Liver (tissue), 9 donors: ENCODE data around the gene UBE2L3. TPM values are rescaled to one million over a fixed set of nuclear protein-coding genes. Genes with fewer than 3 reads are reported as not detected.

Source experiments
- DNase-seq: peaks from one replicate; pipeline ENCODE4 v3.0.0-alpha.2; 2017; ENCODE audit warnings: low spot score
- H3K27ac ChIP-seq, 2 donors: one replicate each; pipeline ENCODE4 v1.7.0; 2013; ENCODE audit warnings: inconsistent platforms in 2 of 2, low read length in 2 of 2, control low read depth in 1 of 2, low read depth in 1 of 2, mild to moderate bottlenecking in 1 of 2
- H3K27me3 ChIP-seq, 4 donors: one replicate each; pipeline versions ENCODE4 v1.6.1 to v1.7.0; 2013; ENCODE audit warnings: low read length in 3 of 4, inconsistent platforms in 1 of 4, mild to moderate bottlenecking in 1 of 4, moderate library complexity in 1 of 4; ENCODE audit not compliant: control insufficient read depth in 4 of 4, insufficient read depth in 4 of 4
- H3K36me3 ChIP-seq, 4 donors: one replicate each; pipeline versions ENCODE4 v1.6.1 to v1.7.0; 2013; ENCODE audit warnings: low read length in 3 of 4, mild to moderate bottlenecking in 3 of 4, low read depth in 1 of 4, moderate library complexity in 1 of 4; ENCODE audit not compliant: control insufficient read depth in 4 of 4, insufficient read depth in 3 of 4
- H3K4me1 ChIP-seq, 4 donors: one replicate each; pipeline versions ENCODE4 v1.6.1 to v1.7.0; 2013; ENCODE audit warnings: low read length in 3 of 4, mild to moderate bottlenecking in 3 of 4, moderate library complexity in 1 of 4; ENCODE audit not compliant: control insufficient read depth in 4 of 4, insufficient read depth in 4 of 4
- H3K4me3 ChIP-seq, 3 donors: one replicate each; pipeline versions ENCODE4 v1.6.1 to v1.7.0; 2013; ENCODE audit warnings: low read length in 3 of 3, control low read depth in 1 of 3, low read depth in 1 of 3, mild to moderate bottlenecking in 1 of 3
- H3K9ac ChIP-seq, 2 donors: one replicate each; pipeline ENCODE4 v1.7.0; 2013; ENCODE audit warnings: low read length in 2 of 2, mild to moderate bottlenecking in 2 of 2, moderate library complexity in 2 of 2, control low read depth in 1 of 2, low read depth in 1 of 2
- H3K9me3 ChIP-seq, 4 donors: one replicate each; pipeline versions ENCODE4 v1.6.1 to v1.7.0; 2013; ENCODE audit warnings: low read length in 3 of 4; ENCODE audit not compliant: control insufficient read depth in 4 of 4
- EGR1 ChIP-seq, 2 donors: IDR thresholded peaks; 2 replicates each; pipeline ENCODE4 v1.6.1; 2016 to 2018; ENCODE audit warnings: antibody characterized with exemption in 2 of 2, low read depth in 2 of 2
- FOXA1 ChIP-seq: IDR thresholded peaks from 2 replicates; pipeline ENCODE4 v1.6.1; 2016; ENCODE audit warnings: antibody characterized with exemption
- GABPA ChIP-seq, 2 donors: IDR thresholded peaks in 1 of 2; conservative IDR thresholded peaks in 1 of 2; 2 replicates each; pipeline ENCODE4 v1.6.1; 2016; ENCODE audit warnings: antibody characterized with exemption in 2 of 2, mild to moderate bottlenecking in 1 of 2, moderate library complexity in 1 of 2
- HNF4A ChIP-seq, 2 donors: conservative IDR thresholded peaks; 2 replicates each; pipeline ENCODE4 v1.6.1; 2016; ENCODE audit warnings: antibody characterized with exemption in 2 of 2, mild to moderate bottlenecking in 2 of 2
- JUND ChIP-seq, 2 donors: IDR thresholded peaks; 2 replicates each; pipeline ENCODE4 v1.6.1; 2016; ENCODE audit warnings: antibody characterized with exemption in 2 of 2
- NR2F2 ChIP-seq: IDR thresholded peaks from 2 replicates; pipeline ENCODE4 v1.6.1; 2016; ENCODE audit warnings: antibody characterized with exemption
- RAD21 ChIP-seq, 2 donors: IDR thresholded peaks; 2 replicates each; pipeline ENCODE4 v1.6.1; 2016; ENCODE audit warnings: antibody characterized with exemption in 2 of 2, mild to moderate bottlenecking in 2 of 2
- RXRA ChIP-seq, 2 donors: IDR thresholded peaks; 2 replicates each; pipeline ENCODE4 v1.6.1; 2017 to 2018; ENCODE audit warnings: antibody characterized with exemption in 2 of 2, mild to moderate bottlenecking in 1 of 2
- SP1 ChIP-seq: IDR thresholded peaks from 2 replicates; pipeline ENCODE4 v1.6.1; 2018; ENCODE audit warnings: antibody characterized with exemption, mild to moderate bottlenecking
- TAF1 ChIP-seq: conservative IDR thresholded peaks from 2 replicates; pipeline ENCODE4 v1.6.1; 2016; ENCODE audit warnings: antibody characterized with exemption, mild to moderate bottlenecking
- YY1 ChIP-seq: IDR thresholded peaks from 2 replicates; pipeline ENCODE4 v1.6.1; 2016; ENCODE audit warnings: antibody characterized with exemption, mild to moderate bottlenecking
- WGBS: extraction: QIAGEN DNeasy Blood & Tissue Kit; methylation state at CpG from one replicate; pipeline ENCODE4 v1.1.7; 2013; 5-methylcytosine and 5-hydroxymethylcytosine counted together
- polyA plus RNA-seq, 2 donors: library from polyadenylated mRNA; stranded (reverse) in 1 of 2; unstranded in 1 of 2; fragments of 200-250 nt in 1 of 2; fragments of >200 nt in 1 of 2; fragmentation: Nextera tagmentation in 1 of 2; extraction: Ambion mirVana in 1 of 2; gene quantifications; one replicate each; pipeline versions ENCODE4 v1.2.1 to v1.2.3, GENCODE V29; 2013 to 2015
- total RNA-seq, 2 donors: library from RNA; depleted of rRNA; stranded (reverse); fragments of >200 nt; gene quantifications; one replicate each; pipeline ENCODE4 v1.2.3, GENCODE V29; 2014
- TF ChIP-seq, protein P1 (sequence below): IDR thresholded peaks from 2 replicates; pipeline ENCODE4 v1.6.1; 2016; ENCODE audit warnings: antibody characterized with exemption
- TF ChIP-seq, protein P2 (sequence below): IDR thresholded peaks from 2 replicates; pipeline ENCODE4 v1.6.1; 2016; ENCODE audit warnings: antibody characterized with exemption
- TF ChIP-seq, protein P3 (sequence below): IDR thresholded peaks from 2 replicates; pipeline ENCODE4 v1.6.1; 2016; ENCODE audit warnings: antibody characterized with exemption, mild to moderate bottlenecking
- donor health status: healthy.
- donor health status: healthy.
- donor health status: healthy.
- donor health status: healthy.
- donor health status: healthy.

UBE2L3 gene
- total and polyA plus RNA-seq, 4 donors: 14.3 to 33.4 (median 19.8) TPM

DNA sequence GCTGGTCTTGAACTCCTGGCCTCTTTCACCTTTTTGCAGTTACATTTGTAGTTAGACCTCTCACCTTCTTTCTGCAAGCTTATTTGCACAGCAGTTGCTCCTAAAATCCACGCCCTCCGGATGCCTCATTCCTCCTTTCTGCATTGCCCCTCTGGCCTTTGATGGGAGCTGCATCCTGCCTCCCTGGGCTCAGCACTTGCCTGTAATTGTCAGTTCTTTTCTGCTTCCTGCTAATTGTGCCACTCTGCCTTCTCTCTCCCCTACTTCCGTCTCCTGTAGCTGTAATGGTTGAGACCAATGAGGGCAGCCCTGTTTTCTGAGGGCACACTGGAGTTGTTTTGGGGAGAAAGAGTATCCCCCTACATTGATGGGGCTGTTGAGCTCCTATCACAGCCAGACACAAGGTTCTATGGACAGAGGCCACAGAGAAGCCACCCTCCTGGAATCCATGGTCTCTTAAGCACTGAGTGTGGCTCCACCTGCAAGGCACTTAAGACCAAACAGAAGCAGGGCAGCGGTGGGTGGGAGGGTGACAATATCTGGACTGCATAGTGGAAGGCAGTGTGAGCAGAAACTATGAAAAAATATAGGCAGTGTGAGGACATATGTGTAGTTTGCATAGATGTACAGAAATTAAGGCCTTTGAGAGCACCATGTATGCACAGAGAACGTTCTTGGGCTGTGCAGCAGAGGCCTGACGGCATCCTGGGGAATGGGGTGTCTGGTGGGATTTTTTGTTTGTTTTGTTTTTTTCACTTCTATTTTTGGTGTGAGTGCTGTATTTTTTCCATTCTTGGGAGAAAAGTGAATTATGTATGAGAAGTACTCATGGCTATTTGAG is 31.8 kb downstream of the UBE2L3 start (continued):
- TF ChIP-seq YY1 (no peak), EGR1 (IDR thresholded peaks at IDR 0.05; ENCODE audit: low read depth in 2 of 2) (no peak), NR2F2 (no peak), TAF1 (no peak), RAD21 (IDR thresholded peaks at IDR 0.05) (no peak), HNF4A (conservative IDR thresholded peaks at IDR 0.05) (no peak), RXRA (IDR thresholded peaks at IDR 0.05) (no peak), SP1 (no peak), FOXA1 (no peak)
- TF ChIP-seq, protein P1, sequence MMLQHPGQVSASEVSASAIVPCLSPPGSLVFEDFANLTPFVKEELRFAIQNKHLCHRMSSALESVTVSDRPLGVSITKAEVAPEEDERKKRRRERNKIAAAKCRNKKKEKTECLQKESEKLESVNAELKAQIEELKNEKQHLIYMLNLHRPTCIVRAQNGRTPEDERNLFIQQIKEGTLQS: no peak

DNA sequence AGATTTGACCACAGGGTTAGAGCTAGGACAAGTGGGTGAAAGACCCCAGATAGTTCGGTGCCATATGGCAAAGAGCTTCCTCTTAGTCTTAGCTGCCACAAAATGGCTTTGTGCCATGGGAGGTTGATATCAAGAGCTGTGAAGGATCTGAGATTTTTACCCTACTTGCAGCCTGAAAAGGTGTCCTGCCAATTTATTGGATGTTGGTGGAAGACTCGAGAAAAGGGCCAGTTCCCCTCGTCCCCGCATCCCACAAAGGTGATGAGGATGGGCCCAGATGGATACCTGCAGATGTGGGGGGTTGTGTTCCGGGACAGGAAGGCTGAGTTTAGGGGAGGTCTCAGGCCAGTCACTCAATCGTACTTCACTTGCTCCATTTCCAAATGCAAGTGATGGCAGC is 35.1 kb downstream of the UBE2L3 start:
- no peak overlapping the region for H3K27ac ChIP-seq
- peaks cover 0 to 3% (median 1%) of the 10 kb centered on the region in 4 donors for H3K36me3 ChIP-seq
- no peak overlapping the region for H3K9ac ChIP-seq
- 96% methylated on average over 6 of the region's 6 CpGs for whole genome bisulfite sequencing
- TF ChIP-seq YY1: no peak
- no peak for TF ChIP-seq HNF4A (conservative IDR thresholded peaks at IDR 0.05)
- TF ChIP-seq, protein P1: no peak
- TF ChIP-seq NR2F2: no peak
- TF ChIP-seq, protein P2, sequence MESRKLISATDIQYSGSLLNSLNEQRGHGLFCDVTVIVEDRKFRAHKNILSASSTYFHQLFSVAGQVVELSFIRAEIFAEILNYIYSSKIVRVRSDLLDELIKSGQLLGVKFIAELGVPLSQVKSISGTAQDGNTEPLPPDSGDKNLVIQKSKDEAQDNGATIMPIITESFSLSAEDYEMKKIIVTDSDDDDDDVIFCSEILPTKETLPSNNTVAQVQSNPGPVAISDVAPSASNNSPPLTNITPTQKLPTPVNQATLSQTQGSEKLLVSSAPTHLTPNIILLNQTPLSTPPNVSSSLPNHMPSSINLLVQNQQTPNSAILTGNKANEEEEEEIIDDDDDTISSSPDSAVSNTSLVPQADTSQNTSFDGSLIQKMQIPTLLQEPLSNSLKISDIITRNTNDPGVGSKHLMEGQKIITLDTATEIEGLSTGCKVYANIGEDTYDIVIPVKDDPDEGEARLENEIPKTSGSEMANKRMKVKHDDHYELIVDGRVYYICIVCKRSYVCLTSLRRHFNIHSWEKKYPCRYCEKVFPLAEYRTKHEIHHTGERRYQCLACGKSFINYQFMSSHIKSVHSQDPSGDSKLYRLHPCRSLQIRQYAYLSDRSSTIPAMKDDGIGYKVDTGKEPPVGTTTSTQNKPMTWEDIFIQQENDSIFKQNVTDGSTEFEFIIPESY: no peak
- TF ChIP-seq FOXA1: no peak
- TF ChIP-seq, protein P3, sequence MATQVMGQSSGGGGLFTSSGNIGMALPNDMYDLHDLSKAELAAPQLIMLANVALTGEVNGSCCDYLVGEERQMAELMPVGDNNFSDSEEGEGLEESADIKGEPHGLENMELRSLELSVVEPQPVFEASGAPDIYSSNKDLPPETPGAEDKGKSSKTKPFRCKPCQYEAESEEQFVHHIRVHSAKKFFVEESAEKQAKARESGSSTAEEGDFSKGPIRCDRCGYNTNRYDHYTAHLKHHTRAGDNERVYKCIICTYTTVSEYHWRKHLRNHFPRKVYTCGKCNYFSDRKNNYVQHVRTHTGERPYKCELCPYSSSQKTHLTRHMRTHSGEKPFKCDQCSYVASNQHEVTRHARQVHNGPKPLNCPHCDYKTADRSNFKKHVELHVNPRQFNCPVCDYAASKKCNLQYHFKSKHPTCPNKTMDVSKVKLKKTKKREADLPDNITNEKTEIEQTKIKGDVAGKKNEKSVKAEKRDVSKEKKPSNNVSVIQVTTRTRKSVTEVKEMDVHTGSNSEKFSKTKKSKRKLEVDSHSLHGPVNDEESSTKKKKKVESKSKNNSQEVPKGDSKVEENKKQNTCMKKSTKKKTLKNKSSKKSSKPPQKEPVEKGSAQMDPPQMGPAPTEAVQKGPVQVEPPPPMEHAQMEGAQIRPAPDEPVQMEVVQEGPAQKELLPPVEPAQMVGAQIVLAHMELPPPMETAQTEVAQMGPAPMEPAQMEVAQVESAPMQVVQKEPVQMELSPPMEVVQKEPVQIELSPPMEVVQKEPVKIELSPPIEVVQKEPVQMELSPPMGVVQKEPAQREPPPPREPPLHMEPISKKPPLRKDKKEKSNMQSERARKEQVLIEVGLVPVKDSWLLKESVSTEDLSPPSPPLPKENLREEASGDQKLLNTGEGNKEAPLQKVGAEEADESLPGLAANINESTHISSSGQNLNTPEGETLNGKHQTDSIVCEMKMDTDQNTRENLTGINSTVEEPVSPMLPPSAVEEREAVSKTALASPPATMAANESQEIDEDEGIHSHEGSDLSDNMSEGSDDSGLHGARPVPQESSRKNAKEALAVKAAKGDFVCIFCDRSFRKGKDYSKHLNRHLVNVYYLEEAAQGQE: no peak
- TF ChIP-seq EGR1 (IDR thresholded peaks at IDR 0.05; ENCODE audit: low read depth in 2 of 2): no peak
- TF ChIP-seq JUND (IDR thresholded peaks at IDR 0.05): no peak
- TF ChIP-seq GABPA (IDR thresholded peaks at IDR 0.05 in 1 of 2, conservative IDR thresholded peaks at IDR 0.05 in 1 of 2): no peak
- no peak for TF ChIP-seq TAF1
- no peaks in the 10 kb centered on the region for H3K27me3 ChIP-seq
- DNase-seq: no peak
- H3K4me1 ChIP-seq: no peaks in the 10 kb centered on the region
- no peak overlapping the region for H3K4me3 ChIP-seq
- no peaks in the 10 kb centered on the region for H3K9me3 ChIP-seq
